ENCODE data around the gene YIF1A. TPM values are rescaled to one million over a fixed set of nuclear protein-coding genes. Genes with fewer than 3 reads are reported as not detected.

The YIF1A gene
- polyA plus RNA-seq, 1 donor from 2014 or later: 51.2 TPM

- Histone ChIP-seq H3K9me2 (ENCODE audit: insufficient read depth, low read length) (no peaks in the 10 kb centered on the region), H4K20me1 (ENCODE audit: insufficient read depth) (no peaks in the 10 kb centered on the region), H3K27ac (ENCODE audit: low read length) (no peak overlapping the region), H3K36me3 (ENCODE audit: insufficient read depth, low read length) (no peaks in the 10 kb centered on the region), H3K4me3 (ENCODE audit: low read length) (no peak overlapping the region), H3K27me3 (ENCODE audit: insufficient read depth, low read depth, low read length) (no peaks in the 10 kb centered on the region), H3F3A (ENCODE audit: insufficient read depth, low read length, poor library complexity, severe bottlenecking) (no peaks in the 10 kb centered on the region), H3K79me2 (replicated peaks; ENCODE audit: insufficient read depth, low read length) (no peaks in the 10 kb centered on the region), H3K9me3 (ENCODE audit: low read length) (no peaks in the 10 kb centered on the region), H2AFZ (ENCODE audit: low read depth, low read length) (no peak overlapping the region), H3K4me2 (ENCODE audit: low read length) (no peak overlapping the region), H3K9ac (ENCODE audit: low read length) (no peak overlapping the region)
- TF ChIP-seq REST (IDR thresholded peaks at IDR 0.05; ENCODE audit: borderline replicate concordance): no peak
- TF ChIP-seq RAD21 (conservative IDR thresholded peaks at IDR 0.05): no peak
These were observed 45.1 kb upstream of the YIF1A start for GRCh38 chr11:66333896-66334604.

- H3K9me2 ChIP-seq (ENCODE audit: insufficient read depth, low read length): no peaks in the 10 kb centered on the region
- H3F3A ChIP-seq (ENCODE audit: insufficient read depth, low read length, poor library complexity, severe bottlenecking): no peaks in the 10 kb centered on the region
- no peak overlapping the region for H3K27ac ChIP-seq (ENCODE audit: low read length)
- no peaks in the 10 kb centered on the region for H3K27me3 ChIP-seq (ENCODE audit: insufficient read depth, low read depth, low read length)
- H3K36me3 ChIP-seq (ENCODE audit: insufficient read depth, low read length): no peaks in the 10 kb centered on the region
- H3K9me3 ChIP-seq (ENCODE audit: low read length): no peaks in the 10 kb centered on the region
- H3K4me2 ChIP-seq (ENCODE audit: low read length): no peak overlapping the region
- no peaks in the 10 kb centered on the region for H4K20me1 ChIP-seq (ENCODE audit: insufficient read depth)
- H3K79me2 ChIP-seq (replicated peaks; ENCODE audit: insufficient read depth, low read length): no peaks in the 10 kb centered on the region
- H2AFZ ChIP-seq (ENCODE audit: low read depth, low read length): no peak overlapping the region
- H3K4me3 ChIP-seq (ENCODE audit: low read length): no peak overlapping the region
- TF ChIP-seq RAD21 (conservative IDR thresholded peaks at IDR 0.05) (no peak), SMC3 (conservative IDR thresholded peaks at IDR 0.05; ENCODE audit: poor library complexity) (no peak), CTCF (IDR thresholded peaks at IDR 0.05; ENCODE audit: poor library complexity, severe bottlenecking) (no peak), TAF1 (IDR thresholded peaks at IDR 0.05; ENCODE audit: low read depth) (no peak), POLR2AphosphoS5 (IDR thresholded peaks at IDR 0.05) (no peak)
- H3K9ac ChIP-seq (ENCODE audit: low read length): no peak overlapping the region
These were observed 44.4 kb upstream of the YIF1A start for GRCh38 chr11:66333220-66333877.

Measured in neural cell (in vitro differentiated cells).